BE2C (cell line): ENCODE data around the gene TBC1D12.

ENCODE experiments used
- DNase-seq: peaks from one replicate; pipeline ENCODE4 v3.0.0-alpha.2; 2020
- H3K27me3 ChIP-seq: fragments of 250-450 bp; sonication (Bioruptor Pico); 2 replicates; pipeline ENCODE4 v1.5.1; 2020; ENCODE audit warnings: mild to moderate bottlenecking
- H3K36me3 ChIP-seq: fragments of 250-450 bp; sonication (Bioruptor Pico); 2 replicates; pipeline ENCODE4 v1.5.1; 2020; ENCODE audit warnings: mild to moderate bottlenecking
- H3K4me1 ChIP-seq: fragments of 250-450 bp; sonication (Bioruptor Pico); 2 replicates; pipeline ENCODE4 v1.5.1; 2020
- H3K4me3 ChIP-seq: 2 replicates; pipeline ENCODE4 v1.5.1; 2011; ENCODE audit warnings: low read depth, low read length
- H3K9me3 ChIP-seq: fragments of 250-450 bp; sonication (Bioruptor Pico); 2 replicates; pipeline ENCODE4 v1.5.1; 2020
- TF ChIP-seq, protein P1 (sequence below): IDR thresholded peaks from 2 replicates; pipeline ENCODE4 v1.5.1; 2012; ENCODE audit warnings: mild to moderate bottlenecking, low read depth, low read length

The TBC1D12 gene

DNA sequence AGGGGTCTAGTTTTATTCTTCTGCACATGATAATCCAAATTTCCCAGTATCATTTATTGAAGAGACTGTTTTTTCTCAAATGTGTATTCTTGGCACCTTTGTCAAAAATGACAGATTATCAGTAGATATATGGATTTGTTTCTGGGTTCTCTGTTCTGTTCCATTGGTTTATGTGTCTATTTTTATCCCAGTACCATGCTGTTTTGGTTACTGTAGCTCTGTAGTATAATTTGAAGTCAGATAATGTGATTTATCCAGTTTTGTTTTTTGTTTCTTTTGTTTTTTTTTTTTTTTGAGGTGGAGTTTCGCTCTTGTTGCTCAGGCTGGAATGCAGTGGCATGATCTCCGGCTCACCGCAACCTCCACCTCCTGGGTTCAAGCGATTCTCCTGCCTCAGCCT, 81.6 kb downstream of the TBC1D12 start:
- Histone ChIP-seq H3K27me3 (no peaks in the 10 kb centered on the region), H3K4me1 (no peaks in the 10 kb centered on the region), H3K36me3 (no peaks in the 10 kb centered on the region), H3K4me3 (no peak overlapping the region), H3K9me3 (no peaks in the 10 kb centered on the region)
- TF ChIP-seq, protein P1, sequence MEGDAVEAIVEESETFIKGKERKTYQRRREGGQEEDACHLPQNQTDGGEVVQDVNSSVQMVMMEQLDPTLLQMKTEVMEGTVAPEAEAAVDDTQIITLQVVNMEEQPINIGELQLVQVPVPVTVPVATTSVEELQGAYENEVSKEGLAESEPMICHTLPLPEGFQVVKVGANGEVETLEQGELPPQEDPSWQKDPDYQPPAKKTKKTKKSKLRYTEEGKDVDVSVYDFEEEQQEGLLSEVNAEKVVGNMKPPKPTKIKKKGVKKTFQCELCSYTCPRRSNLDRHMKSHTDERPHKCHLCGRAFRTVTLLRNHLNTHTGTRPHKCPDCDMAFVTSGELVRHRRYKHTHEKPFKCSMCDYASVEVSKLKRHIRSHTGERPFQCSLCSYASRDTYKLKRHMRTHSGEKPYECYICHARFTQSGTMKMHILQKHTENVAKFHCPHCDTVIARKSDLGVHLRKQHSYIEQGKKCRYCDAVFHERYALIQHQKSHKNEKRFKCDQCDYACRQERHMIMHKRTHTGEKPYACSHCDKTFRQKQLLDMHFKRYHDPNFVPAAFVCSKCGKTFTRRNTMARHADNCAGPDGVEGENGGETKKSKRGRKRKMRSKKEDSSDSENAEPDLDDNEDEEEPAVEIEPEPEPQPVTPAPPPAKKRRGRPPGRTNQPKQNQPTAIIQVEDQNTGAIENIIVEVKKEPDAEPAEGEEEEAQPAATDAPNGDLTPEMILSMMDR: no peak
- no peak for DNase-seq

- DNase-seq: no peak
- Histone ChIP-seq H3K27me3 (no peaks in the 10 kb centered on the region), H3K4me1 (no peaks in the 10 kb centered on the region), H3K9me3 (no peaks in the 10 kb centered on the region), H3K36me3 (no peaks in the 10 kb centered on the region), H3K4me3 (no peak overlapping the region)
- TF ChIP-seq, protein P1: no peak
These were observed 82.8 kb downstream of the TBC1D12 start for GRCh38 chr10:94485094-94485493.

GRCh38 chr10:94487575-94487974, 85.2 kb downstream of the TBC1D12 start:
- Histone ChIP-seq H3K4me3 (no peak overlapping the region), H3K27me3 (no peaks in the 10 kb centered on the region), H3K9me3 (no peaks in the 10 kb centered on the region), H3K36me3 (no peaks in the 10 kb centered on the region), H3K4me1 (no peaks in the 10 kb centered on the region)
- TF ChIP-seq, protein P1: no peak
- no peak for DNase-seq

DNA sequence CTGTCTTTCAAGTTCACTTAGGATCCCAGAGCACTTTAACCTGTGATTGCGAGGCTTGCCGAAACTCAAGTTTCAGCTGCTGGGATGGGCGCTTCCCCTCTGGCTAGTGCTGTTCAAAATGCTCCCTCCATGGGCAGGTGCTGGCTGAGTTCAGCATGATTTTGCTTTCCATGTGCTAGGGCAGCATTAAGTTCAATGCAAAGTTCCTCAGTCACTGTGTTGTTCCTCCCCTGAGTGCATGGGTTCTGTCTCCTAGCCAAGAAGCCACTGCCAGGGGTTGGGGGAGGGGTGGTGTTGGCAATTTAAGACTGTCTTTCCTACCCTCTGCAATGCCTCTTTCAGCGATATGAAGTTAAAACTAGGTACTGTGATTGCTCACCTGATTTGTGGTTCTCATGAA, 86.8 kb downstream of the TBC1D12 start:
- no peak for DNase-seq
- Histone ChIP-seq H3K4me3 (no peak overlapping the region), H3K9me3 (no peaks in the 10 kb centered on the region), H3K27me3 (no peaks in the 10 kb centered on the region), H3K4me1 (no peaks in the 10 kb centered on the region), H3K36me3 (no peaks in the 10 kb centered on the region)
- TF ChIP-seq, protein P1: no peak

DNA sequence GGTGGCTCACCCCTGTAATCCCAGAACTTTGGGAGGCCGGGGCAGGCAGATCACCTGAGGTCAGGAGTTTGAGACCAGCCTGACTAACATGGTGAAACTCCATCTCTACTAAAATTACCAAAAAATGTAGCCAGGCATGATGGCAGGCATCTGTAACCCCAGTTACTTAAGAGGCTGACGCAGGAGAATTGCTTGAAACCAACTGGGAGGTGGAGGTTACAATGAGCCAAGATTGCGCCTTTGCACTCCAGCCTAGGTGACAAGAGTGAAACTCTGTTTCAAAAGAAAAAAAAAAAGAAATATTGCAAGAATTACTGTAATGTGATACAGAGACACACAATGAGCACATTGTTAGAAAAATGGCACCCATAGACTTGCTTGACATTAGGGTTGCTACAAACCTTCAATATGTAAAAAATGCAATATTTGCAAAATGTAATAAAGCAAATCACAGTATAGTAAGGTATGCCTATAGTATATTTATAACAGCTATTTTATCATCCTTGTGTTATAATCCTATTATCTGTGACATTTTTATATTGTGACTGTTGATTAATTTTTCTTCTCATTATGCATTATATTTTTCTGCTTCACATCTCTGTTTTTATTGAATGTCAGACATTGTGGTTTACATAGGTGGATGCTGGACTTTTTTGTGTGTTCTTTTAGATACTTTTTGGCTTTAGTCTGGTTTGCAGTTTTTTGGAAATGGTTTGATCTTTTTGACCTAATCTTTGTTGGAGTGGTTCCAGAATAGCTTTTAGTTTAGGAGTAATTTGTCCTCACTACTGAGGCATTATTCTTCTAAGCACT, 87.8 kb downstream of the TBC1D12 start:
- H3K9me3 ChIP-seq: no peaks in the 10 kb centered on the region
- DNase-seq: no peak
- TF ChIP-seq, protein P1: no peak
- no peaks in the 10 kb centered on the region for H3K36me3 ChIP-seq
- no peak overlapping the region for H3K4me3 ChIP-seq
- no peaks in the 10 kb centered on the region for H3K27me3 ChIP-seq
- H3K4me1 ChIP-seq: no peaks in the 10 kb centered on the region

- H3K4me1 ChIP-seq: no peaks in the 10 kb centered on the region
- H3K36me3 ChIP-seq: no peaks in the 10 kb centered on the region
- DNase-seq: no peak
- H3K27me3 ChIP-seq: no peaks in the 10 kb centered on the region
- TF ChIP-seq, protein P1: no peak
- no peaks in the 10 kb centered on the region for H3K9me3 ChIP-seq
- no peak overlapping the region for H3K4me3 ChIP-seq
These were observed 88.4 kb downstream of the TBC1D12 start for GRCh38 chr10:94490789-94491039.
